MM.1S (cell line): Measurements from ENCODE around the gene ALKBH3.

Experiments used
- EZH2 ChIP-seq: fragments of 300-600 bp; sonication (generic); optimal IDR thresholded peaks from 2 replicates; pipeline ENCODE3; 2017; ENCODE audit warnings: low read depth, mild to moderate bottlenecking, antibody characterized with exemption, low read length, mixed read lengths
- EZH2phosphoT487 ChIP-seq: fragments of 300-600 bp; sonication (generic); IDR thresholded peaks from 2 replicates; pipeline ENCODE4 v1.6.1; 2018; ENCODE audit warnings: antibody characterized with exemption, low read length
- TF ChIP-seq, protein P1 (sequence below): fragments of 300-600 bp; sonication (generic); IDR thresholded peaks from 2 replicates; pipeline ENCODE4 v1.5.1; 2016; ENCODE audit warnings: antibody characterized with exemption, low read length, mixed read lengths

DNA sequence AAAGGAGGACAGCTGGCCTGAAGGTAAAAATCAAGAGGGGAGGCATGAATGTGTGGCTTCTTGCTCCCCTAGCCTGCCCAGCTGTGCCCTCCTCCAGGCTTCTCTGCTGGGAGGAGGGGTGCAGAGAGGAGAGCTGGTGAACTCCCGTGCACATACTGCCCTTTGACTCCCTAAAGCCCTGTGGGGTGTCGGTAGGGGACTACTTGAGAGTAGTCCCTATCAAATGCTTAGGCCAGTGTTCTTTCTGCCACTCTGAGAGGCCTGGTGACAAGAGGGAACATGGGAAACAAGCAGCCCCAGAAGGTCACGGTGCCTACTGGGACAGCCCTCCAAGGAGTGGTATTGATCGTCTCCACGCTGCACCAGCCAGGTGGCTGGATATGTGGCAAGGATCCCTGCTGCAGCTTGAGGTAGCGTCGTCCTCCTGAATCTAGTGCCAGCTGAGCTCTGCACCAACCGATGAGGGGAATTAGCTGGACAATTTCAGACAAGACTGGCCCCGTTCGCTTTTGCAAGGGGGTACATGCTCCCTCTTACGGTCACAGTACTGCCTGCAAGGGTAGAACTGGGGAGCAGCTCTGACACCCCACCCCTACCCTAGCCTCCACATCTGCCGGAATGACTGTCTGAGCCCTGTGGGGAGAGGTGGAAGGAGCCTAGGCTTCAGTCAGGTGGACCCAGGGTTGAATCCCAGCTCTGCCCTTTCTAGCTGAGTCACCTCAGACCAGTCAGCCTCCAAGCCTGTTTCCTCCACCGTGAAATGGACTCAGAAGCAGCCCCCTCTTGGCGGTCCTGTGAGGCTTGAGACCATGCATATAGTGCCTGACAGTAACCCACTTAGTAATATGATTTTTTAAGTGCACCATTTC is 44.7 kb downstream of the ALKBH3 start:
- TF ChIP-seq, protein P1, sequence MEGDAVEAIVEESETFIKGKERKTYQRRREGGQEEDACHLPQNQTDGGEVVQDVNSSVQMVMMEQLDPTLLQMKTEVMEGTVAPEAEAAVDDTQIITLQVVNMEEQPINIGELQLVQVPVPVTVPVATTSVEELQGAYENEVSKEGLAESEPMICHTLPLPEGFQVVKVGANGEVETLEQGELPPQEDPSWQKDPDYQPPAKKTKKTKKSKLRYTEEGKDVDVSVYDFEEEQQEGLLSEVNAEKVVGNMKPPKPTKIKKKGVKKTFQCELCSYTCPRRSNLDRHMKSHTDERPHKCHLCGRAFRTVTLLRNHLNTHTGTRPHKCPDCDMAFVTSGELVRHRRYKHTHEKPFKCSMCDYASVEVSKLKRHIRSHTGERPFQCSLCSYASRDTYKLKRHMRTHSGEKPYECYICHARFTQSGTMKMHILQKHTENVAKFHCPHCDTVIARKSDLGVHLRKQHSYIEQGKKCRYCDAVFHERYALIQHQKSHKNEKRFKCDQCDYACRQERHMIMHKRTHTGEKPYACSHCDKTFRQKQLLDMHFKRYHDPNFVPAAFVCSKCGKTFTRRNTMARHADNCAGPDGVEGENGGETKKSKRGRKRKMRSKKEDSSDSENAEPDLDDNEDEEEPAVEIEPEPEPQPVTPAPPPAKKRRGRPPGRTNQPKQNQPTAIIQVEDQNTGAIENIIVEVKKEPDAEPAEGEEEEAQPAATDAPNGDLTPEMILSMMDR, result no peak
- TF ChIP-seq EZH2 (no peak), EZH2phosphoT487 (no peak)
